Measurements from ENCODE around the gene SPI1.
A peak's percentile ranks its signal among the peaks of the same experiment; 100 is the strongest.
"Not testable (repeated sequence)": the region's sequence is repeated elsewhere in the genome, so short reads cannot be mapped to it uniquely, and the experiment has no call there.

Gene SPI1

GRCh38 chr11:47328449-47329390, 49.6 kb downstream of the SPI1 start:
- Mint-ChIP-seq H3K9me3 (no peaks in the 10 kb centered on the region), H3K27me3 (ENCODE audit: low read depth) (no peaks in the 10 kb centered on the region), H3K36me3 (ENCODE audit: low read depth) (peaks cover 34% of the 10 kb centered on the region), H3K27ac (peak overlapping the region; percentile 10), H3K4me3 (no peak overlapping the region), H3K4me1 (ENCODE audit: low read depth) (no peaks in the 10 kb centered on the region)
- DNase-seq (ENCODE audit: low spot score), result no peak

DNA sequence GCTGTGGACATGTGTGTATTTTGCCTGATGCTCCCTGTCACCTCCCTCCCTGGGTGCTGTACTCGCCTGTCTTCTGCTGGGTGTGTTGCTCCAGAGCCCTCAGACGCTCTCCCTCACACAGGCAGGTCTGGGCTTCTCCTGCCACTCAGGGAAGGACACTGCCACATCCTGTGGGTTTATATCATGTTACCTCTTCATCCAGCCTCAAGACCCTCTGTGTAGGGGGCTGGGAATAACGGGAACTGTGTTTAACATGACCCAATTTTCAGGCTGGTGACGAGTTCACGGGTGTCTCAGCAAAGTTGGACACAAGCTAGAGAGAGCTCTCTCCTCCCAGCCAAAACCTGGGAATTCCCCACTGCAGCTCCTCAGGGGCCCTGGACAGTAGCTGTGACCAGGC, 50.4 kb downstream of the SPI1 start:
- no peak overlapping the region for H3K27ac Mint-ChIP-seq
- no peak overlapping the region for H3K4me3 Mint-ChIP-seq
- H3K36me3 Mint-ChIP-seq (ENCODE audit: low read depth), result peaks cover 34% of the 10 kb centered on the region
- no peaks in the 10 kb centered on the region for H3K9me3 Mint-ChIP-seq
- H3K4me1 Mint-ChIP-seq (ENCODE audit: low read depth), result no peaks in the 10 kb centered on the region
- no peak for DNase-seq (ENCODE audit: low spot score)
- no peaks in the 10 kb centered on the region for H3K27me3 Mint-ChIP-seq (ENCODE audit: low read depth)

DNA sequence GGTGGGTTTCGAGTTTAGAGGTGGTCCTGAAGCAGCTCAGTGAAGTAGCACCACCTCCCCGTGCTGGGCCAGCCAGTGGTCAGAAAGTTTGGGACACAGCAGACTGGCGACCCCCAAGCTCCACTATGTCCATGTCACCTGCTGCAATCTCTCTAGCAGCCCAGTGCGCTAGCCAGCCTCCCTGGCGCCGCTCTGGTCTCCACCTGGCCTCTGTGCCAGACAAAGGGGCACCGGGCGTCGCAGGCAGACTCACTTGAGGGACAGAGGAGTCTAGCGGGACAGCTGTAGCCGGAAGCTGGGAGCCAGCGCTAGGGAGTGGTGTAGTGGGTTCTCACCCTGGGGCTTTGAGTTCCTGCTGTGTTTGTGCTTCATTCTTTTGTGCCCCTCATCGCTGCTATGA, 51.3 kb downstream of the SPI1 start:
- no peak for DNase-seq (ENCODE audit: low spot score)
- no peaks in the 10 kb centered on the region for H3K4me1 Mint-ChIP-seq (ENCODE audit: low read depth)
- H3K27me3 Mint-ChIP-seq (ENCODE audit: low read depth), result no peaks in the 10 kb centered on the region
- no peaks in the 10 kb centered on the region for H3K9me3 Mint-ChIP-seq
- no peak overlapping the region for H3K4me3 Mint-ChIP-seq
- peaks cover 34% of the 10 kb centered on the region for H3K36me3 Mint-ChIP-seq (ENCODE audit: low read depth)
- no peak overlapping the region for H3K27ac Mint-ChIP-seq

DNA sequence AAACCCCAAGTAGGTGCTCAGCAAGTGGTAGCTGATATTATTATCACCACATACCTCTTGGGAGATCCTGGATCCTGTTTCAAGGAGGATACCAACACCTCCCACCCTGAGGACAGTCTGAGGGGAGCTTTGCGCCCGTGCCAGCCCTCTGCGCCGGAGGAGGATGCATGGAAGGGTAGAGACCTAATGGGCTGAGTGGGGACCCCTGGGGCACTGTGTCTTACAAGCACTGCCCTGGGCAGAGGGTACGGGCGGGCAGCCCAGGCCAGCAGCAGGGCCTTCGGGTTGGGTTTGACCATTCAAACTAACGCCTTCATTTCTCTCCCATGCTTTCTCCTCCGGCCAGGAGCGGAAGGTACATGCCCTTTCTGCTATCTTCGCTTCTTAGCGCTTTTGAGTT, 52.1 kb downstream of the SPI1 start:
- H3K27me3 Mint-ChIP-seq (ENCODE audit: low read depth), result no peaks in the 10 kb centered on the region
- peaks cover 40% of the 10 kb centered on the region for H3K36me3 Mint-ChIP-seq (ENCODE audit: low read depth)
- H3K27ac Mint-ChIP-seq, result no peak overlapping the region
- no peak for DNase-seq (ENCODE audit: low spot score)
- H3K4me1 Mint-ChIP-seq (ENCODE audit: low read depth), result no peaks in the 10 kb centered on the region
- H3K4me3 Mint-ChIP-seq, result no peak overlapping the region
- H3K9me3 Mint-ChIP-seq, result no peaks in the 10 kb centered on the region

DNA sequence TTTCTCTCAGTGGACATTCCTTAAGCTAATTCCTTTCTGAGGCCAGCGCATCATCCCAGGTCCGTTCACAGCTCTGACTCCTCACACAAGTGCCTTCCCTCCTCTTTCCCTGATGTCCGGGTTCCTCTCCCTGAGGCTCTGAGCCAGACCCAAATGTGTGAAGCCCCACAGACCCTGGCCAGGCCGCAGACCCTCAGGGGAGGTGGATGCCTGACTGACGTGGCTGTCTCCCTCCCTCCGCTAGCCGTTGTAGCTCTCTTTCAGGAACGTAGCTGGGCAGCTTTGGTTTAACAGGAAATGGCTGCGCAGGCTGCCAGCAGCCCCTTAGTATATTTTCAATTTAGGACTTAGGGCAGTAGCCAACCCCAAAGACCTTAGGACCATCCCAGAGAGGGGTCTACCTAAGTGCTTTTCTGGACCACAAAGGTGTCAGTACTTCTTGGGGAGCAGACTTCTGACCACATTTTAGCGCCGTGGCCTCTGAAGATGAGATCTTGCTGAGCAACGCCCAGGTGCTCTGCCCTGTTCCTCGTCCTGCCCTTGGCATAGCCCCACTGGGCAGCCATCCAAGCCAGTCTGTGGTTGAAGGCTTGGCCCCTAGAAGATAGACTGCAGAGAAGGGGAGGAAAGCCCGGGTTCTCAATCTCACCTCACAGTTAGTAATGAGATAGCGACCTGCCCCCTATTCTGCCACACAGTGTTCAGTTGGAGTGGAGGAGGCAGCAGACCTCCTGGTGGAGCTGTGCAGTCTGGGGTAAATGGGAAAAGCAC, 52.9 kb downstream of the SPI1 start:
- Mint-ChIP-seq H3K27me3 (ENCODE audit: low read depth) (no peaks in the 10 kb centered on the region), H3K27ac (peak overlapping the region; percentile 31), H3K9me3 (no peaks in the 10 kb centered on the region), H3K4me1 (ENCODE audit: low read depth) (no peaks in the 10 kb centered on the region), H3K36me3 (ENCODE audit: low read depth) (peaks cover 44% of the 10 kb centered on the region), H3K4me3 (no peak overlapping the region)
- no peak for DNase-seq (ENCODE audit: low spot score)

DNA sequence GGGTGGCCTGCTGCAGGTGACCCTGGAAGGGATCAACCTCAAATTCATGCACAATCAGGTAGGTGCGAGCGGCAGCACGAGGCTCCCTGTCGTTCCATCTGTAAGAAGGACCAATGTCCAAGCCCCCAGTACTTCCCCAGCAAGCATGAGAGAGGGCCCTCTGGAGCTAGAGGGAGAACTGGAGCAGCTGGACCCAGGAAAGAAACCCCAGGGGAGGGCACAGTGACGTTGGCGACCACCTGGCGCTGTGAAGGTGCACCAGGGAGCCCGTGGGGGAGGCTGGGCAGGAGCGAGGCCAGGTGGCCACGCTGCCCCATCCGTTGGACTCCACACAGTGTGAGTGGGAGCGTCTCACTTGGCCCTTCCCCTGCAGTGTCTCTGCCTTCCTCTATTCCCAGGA, 53.8 kb downstream of the SPI1 start:
- Mint-ChIP-seq H3K27me3 (ENCODE audit: low read depth) (no peaks in the 10 kb centered on the region), H3K27ac (no peak overlapping the region), H3K9me3 (no peaks in the 10 kb centered on the region), H3K4me1 (ENCODE audit: low read depth) (no peaks in the 10 kb centered on the region), H3K4me3 (no peak overlapping the region), H3K36me3 (ENCODE audit: low read depth) (peaks cover 44% of the 10 kb centered on the region)
- no peak for DNase-seq (ENCODE audit: low spot score)

DNA sequence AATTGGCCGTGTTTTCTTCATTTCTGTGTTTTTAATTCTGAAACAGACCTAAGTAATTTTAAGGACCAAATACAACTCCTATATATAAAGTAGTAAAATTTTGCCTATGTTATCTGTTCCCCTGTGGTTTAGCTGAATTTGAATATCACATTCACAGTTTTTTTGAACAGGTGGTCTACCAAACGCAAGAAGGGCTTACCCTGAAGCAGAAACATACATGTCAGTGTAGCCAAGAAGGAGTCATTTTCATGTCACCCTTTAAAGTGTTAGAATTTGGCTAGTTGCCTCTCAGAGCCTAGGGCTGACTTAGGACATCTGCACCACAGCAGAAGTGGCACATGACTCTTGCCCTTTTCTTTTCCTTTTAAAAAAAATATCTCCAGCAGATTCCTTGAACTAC, 60.2 kb downstream of the SPI1 start:
- Mint-ChIP-seq H3K27ac (no peak overlapping the region), H3K4me1 (ENCODE audit: low read depth) (peaks cover 7% of the 10 kb centered on the region), H3K36me3 (ENCODE audit: low read depth) (peaks cover 35% of the 10 kb centered on the region), H3K9me3 (no peaks in the 10 kb centered on the region), H3K27me3 (ENCODE audit: low read depth) (no peaks in the 10 kb centered on the region), H3K4me3 (no peak overlapping the region)
- DNase-seq (ENCODE audit: low spot score), result no peak

DNA sequence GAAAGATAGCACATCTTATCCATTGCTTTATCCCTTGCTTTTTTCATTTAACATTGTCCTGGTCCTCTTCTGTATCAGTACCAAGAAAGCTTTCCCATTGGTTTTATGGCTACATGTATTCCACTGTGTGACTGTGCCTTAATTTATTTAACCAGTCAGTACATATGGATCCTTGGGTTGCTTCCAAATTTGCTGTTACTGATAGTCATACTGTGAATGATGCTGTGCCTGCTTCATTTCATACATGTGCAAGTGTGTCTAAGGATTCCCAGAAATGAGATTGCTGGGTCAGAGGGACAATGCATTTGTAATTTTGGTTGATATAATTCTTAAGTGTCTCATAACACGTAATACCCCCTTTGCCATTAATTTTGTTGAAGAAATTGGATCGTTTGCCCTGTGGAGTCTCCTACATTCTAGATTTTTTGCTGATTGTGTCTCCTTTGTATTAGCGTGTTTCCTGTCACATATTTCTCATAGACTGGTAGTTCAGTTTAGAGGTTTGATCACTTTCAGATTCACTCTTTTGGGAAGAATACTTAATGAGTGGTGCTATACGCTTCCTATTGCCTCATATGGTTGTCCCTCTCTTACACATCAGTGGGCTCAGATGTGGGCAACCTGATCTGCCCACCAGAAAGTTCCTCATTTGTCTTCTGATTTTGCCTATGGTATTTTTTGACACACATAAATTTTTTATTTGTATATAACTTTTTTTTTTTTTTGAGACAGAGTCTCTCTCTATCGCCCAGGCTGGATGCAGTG, 61.1 kb downstream of the SPI1 start:
- no peak overlapping the region for H3K4me3 Mint-ChIP-seq
- peak overlapping the region; percentile 9 for H3K27ac Mint-ChIP-seq
- DNase-seq (ENCODE audit: low spot score), result no peak
- H3K4me1 Mint-ChIP-seq (ENCODE audit: low read depth), result peaks cover 7% of the 10 kb centered on the region
- H3K36me3 Mint-ChIP-seq (ENCODE audit: low read depth), result peaks cover 38% of the 10 kb centered on the region
- H3K27me3 Mint-ChIP-seq (ENCODE audit: low read depth), result no peaks in the 10 kb centered on the region
- H3K9me3 Mint-ChIP-seq, result no peaks in the 10 kb centered on the region

DNA sequence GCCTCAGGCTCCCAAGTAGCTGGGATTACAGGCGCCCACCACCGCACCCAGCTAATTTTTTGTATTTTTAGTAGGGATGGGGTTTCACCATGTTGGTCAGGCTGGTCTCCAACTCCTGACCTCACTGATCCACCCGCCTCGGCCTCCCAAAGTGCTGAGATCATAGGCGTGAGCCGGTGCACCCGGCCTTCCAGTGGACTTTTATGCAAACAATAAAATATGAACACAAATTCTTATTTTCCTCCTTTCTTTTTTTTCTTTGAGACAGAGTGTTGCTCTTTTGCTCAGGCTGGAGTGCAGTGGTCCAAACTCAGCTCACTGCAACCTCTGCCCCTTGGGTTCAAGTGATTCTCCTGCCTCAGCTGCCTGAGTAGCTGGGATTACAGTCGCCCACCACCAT, 61.8 kb downstream of the SPI1 start:
- peaks cover 41% of the 10 kb centered on the region for H3K36me3 Mint-ChIP-seq (ENCODE audit: low read depth)
- not testable (repeated sequence) for H3K9me3 Mint-ChIP-seq; H3K27me3 Mint-ChIP-seq (ENCODE audit: low read depth); H3K4me1 Mint-ChIP-seq (ENCODE audit: low read depth); H3K27ac Mint-ChIP-seq; H3K4me3 Mint-ChIP-seq; DNase-seq (ENCODE audit: low spot score)

- H3K9me3 Mint-ChIP-seq, result no peaks in the 10 kb centered on the region
- no peak for DNase-seq (ENCODE audit: low spot score)
- no peaks in the 10 kb centered on the region for H3K27me3 Mint-ChIP-seq (ENCODE audit: low read depth)
- peaks cover 7% of the 10 kb centered on the region for H3K4me1 Mint-ChIP-seq (ENCODE audit: low read depth)
- H3K27ac Mint-ChIP-seq, result no peak overlapping the region
- no peak overlapping the region for H3K4me3 Mint-ChIP-seq
- H3K36me3 Mint-ChIP-seq (ENCODE audit: low read depth), result peaks cover 44% of the 10 kb centered on the region
These were observed 63.4 kb downstream of the SPI1 start for GRCh38 chr11:47314992-47315391.

DNA sequence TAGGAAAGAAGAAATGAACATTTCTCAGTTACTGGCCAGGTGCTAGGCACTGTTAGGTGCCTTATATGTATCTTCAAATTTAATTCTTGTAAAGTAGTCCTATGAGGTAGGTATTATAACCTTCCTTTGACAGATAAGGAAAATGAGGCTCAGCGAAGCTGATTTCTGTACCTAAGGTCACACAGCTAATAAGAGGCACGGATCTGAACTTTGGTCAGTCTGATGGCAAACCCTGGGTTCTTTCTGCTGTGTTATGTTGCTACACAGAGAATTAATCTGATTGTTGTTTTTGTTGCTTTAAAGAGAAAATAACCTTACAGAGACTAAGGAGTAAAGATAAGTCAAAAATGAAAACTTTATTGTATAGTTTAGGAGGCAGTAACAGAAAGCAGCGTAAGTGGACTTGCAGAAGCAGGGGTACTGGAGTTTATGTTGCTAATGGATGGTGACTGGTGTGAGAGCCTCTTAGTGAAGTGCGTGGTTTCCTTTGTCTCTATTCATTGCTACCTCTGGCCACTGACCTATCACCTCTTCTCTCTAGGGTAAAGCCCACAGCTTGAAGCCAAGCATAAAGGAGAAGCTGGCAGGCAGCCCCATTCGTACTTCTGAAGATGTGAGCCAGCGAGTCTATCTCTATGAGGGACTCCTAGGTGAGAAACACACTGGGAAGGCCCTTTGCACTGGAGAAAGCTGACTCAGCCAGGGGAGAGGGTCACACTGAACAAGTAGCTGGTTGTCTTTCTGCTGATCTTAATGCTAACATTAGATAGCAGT, 70.1 kb downstream of the SPI1 start:
- peaks cover 67% of the 10 kb centered on the region for H3K36me3 Mint-ChIP-seq (ENCODE audit: low read depth)
- no peaks in the 10 kb centered on the region for H3K9me3 Mint-ChIP-seq
- no peaks in the 10 kb centered on the region for H3K4me1 Mint-ChIP-seq (ENCODE audit: low read depth)
- H3K27me3 Mint-ChIP-seq (ENCODE audit: low read depth), result no peaks in the 10 kb centered on the region
- H3K4me3 Mint-ChIP-seq, result no peak overlapping the region
- DNase-seq (ENCODE audit: low spot score), result no peak
- H3K27ac Mint-ChIP-seq, result no peak overlapping the region

GRCh38 chr11:47306484-47306844, 71.9 kb downstream of the SPI1 start:
- H3K27me3 Mint-ChIP-seq (ENCODE audit: low read depth), result no peaks in the 10 kb centered on the region
- H3K27ac Mint-ChIP-seq, result no peak overlapping the region
- no peak overlapping the region for H3K4me3 Mint-ChIP-seq
- DNase-seq (ENCODE audit: low spot score), result no peak
- peaks cover 74% of the 10 kb centered on the region for H3K36me3 Mint-ChIP-seq (ENCODE audit: low read depth)
- peaks cover 13% of the 10 kb centered on the region for H3K9me3 Mint-ChIP-seq
- H3K4me1 Mint-ChIP-seq (ENCODE audit: low read depth), result peaks cover 5% of the 10 kb centered on the region

DNA sequence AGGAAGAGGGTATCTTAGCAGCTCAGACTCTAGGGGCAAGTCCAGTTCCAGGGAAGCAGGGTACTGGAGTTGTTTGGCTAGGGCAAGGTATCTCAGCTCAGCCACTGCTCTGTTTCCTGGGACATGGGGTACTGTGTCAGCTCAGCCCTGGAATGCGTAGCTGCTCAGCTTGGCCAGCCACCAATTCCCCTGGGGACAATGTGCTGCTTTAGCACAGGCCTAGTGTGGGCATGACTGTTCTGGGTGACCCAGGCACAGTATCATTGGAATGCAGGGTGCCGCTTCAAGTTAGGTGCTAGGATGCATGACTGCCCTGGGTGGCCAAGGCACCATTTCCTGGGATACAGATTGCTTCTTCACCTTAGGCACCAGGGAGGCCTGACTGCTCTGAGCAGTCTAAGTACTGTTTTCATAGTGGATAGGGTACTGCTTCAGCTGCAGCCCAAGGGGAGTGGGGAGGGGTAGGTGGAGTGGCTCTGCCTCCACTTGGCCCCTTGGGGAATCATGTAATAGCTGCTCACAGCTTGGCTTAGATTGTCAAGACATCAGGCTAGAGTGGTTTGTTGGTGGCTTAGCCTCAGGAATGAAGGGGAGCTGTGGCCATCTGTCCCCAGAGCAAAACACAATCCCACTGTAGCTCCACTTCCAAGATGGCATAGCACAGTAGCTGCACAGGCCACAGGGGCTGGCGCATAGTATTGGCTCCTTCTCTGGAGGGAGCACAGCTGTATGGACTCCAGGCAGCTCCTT, 72.4 kb downstream of the SPI1 start:
- no peak overlapping the region for H3K4me3 Mint-ChIP-seq
- H3K27me3 Mint-ChIP-seq (ENCODE audit: low read depth), result no peaks in the 10 kb centered on the region
- H3K36me3 Mint-ChIP-seq (ENCODE audit: low read depth), result peaks cover 72% of the 10 kb centered on the region
- peaks cover 7% of the 10 kb centered on the region for H3K4me1 Mint-ChIP-seq (ENCODE audit: low read depth)
- H3K9me3 Mint-ChIP-seq, result peaks cover 17% of the 10 kb centered on the region
- no peak overlapping the region for H3K27ac Mint-ChIP-seq
- DNase-seq (ENCODE audit: low spot score), result no peak
